ENCODE results near the gene CDYL. TPM values are rescaled to one million over a fixed set of nuclear protein-coding genes. Genes with fewer than 3 reads are reported as not detected.

CDYL gene
- polyA plus RNA-seq, 1 of the 3 experiments (the other 2 are of a cell fraction), result 13.3 TPM

DNA sequence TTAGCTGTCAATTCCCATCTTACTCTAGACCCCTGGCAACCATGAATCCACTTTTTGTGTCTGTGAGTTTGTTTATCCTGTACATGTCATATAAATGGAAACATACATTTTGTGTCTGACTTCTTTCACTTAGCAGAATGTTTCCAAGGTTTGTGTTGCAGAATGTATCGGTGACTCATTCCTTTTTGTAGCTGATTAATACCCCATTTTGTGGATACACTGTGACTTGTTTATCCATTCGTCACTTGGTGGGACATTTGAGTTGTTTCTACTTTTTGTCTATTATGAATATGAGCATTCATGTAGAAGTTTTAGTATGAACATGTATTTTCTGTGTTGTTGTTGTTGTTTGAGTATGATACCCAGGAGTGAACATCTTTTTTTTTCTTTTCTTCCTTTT, 21.4 kb downstream of the CDYL start:
- DNase-seq, result no peak
- CTCF ChIA-PET, result interaction anchor here (0.6 to 1.4 kb wide), 2 partner anchors 8 to 38 kb away, joined by 3 to 4 read pairs; no protein-coding TSS in a partner anchor

DNA sequence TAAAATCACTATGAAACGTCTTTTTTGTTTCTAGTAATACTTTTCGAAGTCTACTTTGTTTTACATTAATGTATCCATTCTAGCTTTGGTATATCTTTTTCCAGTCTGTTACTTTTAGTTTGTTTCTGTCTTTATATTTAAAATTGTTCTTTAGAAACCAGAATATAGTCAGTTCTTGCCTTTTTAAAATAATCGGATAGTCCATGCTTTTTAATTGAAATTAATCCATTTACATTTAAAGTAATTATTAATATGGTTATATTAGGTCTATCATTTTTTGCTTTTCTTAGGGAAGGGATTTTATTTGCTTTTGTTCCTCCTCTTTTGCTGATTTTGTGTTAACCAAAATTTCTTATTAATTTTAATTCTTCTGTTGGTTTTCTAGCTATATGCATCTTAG, 23.7 kb downstream of the CDYL start:
- H3K9ac ChIP-seq, result no peak overlapping the region
- no peak overlapping the region for H3K4me2 ChIP-seq
- WGBS (ENCODE audit: low lambda C conversion rate), result 94% methylated on average over 3 of the region's 3 CpGs
- peaks cover 0 to 13% of the 10 kb centered on the region in 2 experiments; a peak in 3 of 4 replicates for H3K4me1 ChIP-seq (ENCODE audit: control insufficient read depth in 1 of 2, insufficient read depth in 2 of 2, low read depth in 1 of 2, low read length in 1 of 2)
- TF ChIP-seq SIN3A (IDR thresholded peaks at IDR 0.05; ENCODE audit: borderline replicate concordance, low read depth, low read length), result no peak
- peaks cover 13% of the 10 kb centered on the region; the same call in 1 of the 2 replicates for H3K9me3 ChIP-seq
- H2AFZ ChIP-seq (ENCODE audit: low read depth), result no peak overlapping the region
- H3K36me3 ChIP-seq (replicated peaks in 1 of 2; ENCODE audit: control insufficient read depth in 1 of 2, insufficient read depth in 2 of 2, low read length in 1 of 2), result no peaks in the 10 kb centered on the region
- no peaks in the 10 kb centered on the region for H3F3A ChIP-seq (replicated peaks; ENCODE audit: insufficient read depth)
- no peak overlapping the region for H3K27ac ChIP-seq (ENCODE audit: low read depth in 2 of 2, low read length in 1 of 2)
- no peaks in the 10 kb centered on the region for H3K27me3 ChIP-seq (ENCODE audit: insufficient read depth)
- no peak for DNase-seq
- H3K79me2 ChIP-seq (ENCODE audit: insufficient read depth), result peaks cover 96% of the 10 kb centered on the region
- ChIA-PET POLR2A (no interaction called here), CTCF (interaction anchor here (0.6 to 1.4 kb wide), 2 partner anchors 10 to 494 kb away, joined by 4 to 5 read pairs; no protein-coding TSS in a partner anchor)
- peaks cover 33% of the 10 kb centered on the region for H4K20me1 ChIP-seq (ENCODE audit: insufficient read depth)
- no peak overlapping the region for H3K4me3 ChIP-seq (ENCODE audit: low read depth in 2 of 2, low read length in 1 of 2)
- H3K9me2 ChIP-seq, result no peaks in the 10 kb centered on the region

More for the DNA sequence above, 21.4 kb downstream of the CDYL start:
- peaks cover 13% of the 10 kb centered on the region; the same call in 1 of the 2 replicates for H3K9me3 ChIP-seq
- no peaks in the 10 kb centered on the region for H3K4me1 ChIP-seq (ENCODE audit: control insufficient read depth in 1 of 2, insufficient read depth in 2 of 2, low read depth in 1 of 2, low read length in 1 of 2)
- H4K20me1 ChIP-seq (ENCODE audit: insufficient read depth), result peaks cover 30% of the 10 kb centered on the region
- no peak overlapping the region for H2AFZ ChIP-seq (ENCODE audit: low read depth)
- peaks cover 100% of the 10 kb centered on the region for H3K79me2 ChIP-seq (ENCODE audit: insufficient read depth)
- no peaks in the 10 kb centered on the region for H3K9me2 ChIP-seq
- no peak for TF ChIP-seq MEF2A (IDR thresholded peaks at IDR 0.05; ENCODE audit: borderline replicate concordance, low read depth)
- no peak overlapping the region for H3K27ac ChIP-seq (ENCODE audit: low read depth in 2 of 2, low read length in 1 of 2)
- no peaks in the 10 kb centered on the region for H3F3A ChIP-seq (replicated peaks; ENCODE audit: insufficient read depth)
- POLR2A ChIA-PET, result no interaction called here
- H3K4me2 ChIP-seq, result no peak overlapping the region
- no peak overlapping the region for H3K9ac ChIP-seq
- no peaks in the 10 kb centered on the region for H3K36me3 ChIP-seq (replicated peaks in 1 of 2; ENCODE audit: control insufficient read depth in 1 of 2, insufficient read depth in 2 of 2, low read length in 1 of 2)
- H3K27me3 ChIP-seq (ENCODE audit: insufficient read depth), result no peaks in the 10 kb centered on the region
- WGBS (ENCODE audit: low lambda C conversion rate), result 100% methylated on average over 2 of the region's 2 CpGs
- H3K4me3 ChIP-seq (ENCODE audit: low read depth in 2 of 2, low read length in 1 of 2), result no peak overlapping the region

DNA sequence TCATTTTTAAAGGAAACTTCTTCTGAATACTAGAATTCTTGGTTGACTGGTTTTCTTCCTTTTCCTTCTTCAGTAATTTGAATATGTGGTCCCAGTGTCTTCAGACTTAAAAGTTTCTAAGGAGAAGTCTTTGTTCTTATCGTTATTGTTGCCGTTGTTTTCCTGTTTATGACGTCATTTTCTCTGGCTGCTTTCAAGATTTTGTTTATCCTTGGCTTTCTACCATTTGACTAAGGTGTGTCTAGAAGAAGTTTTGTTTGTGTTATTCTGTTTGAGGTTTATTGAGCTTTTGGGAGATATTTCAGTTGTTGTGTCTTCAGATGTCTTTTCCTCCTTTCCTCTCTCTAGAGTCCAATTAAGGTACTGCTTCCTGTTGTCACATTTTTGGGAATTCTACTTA, 24.5 kb downstream of the CDYL start:
- ChIA-PET CTCF (interaction anchor here (0.6 to 1.4 kb wide), 2 partner anchors 11 to 495 kb away, joined by 4 to 5 read pairs; no protein-coding TSS in a partner anchor), POLR2A (no interaction called here)
- Histone ChIP-seq H3K9ac (no peak overlapping the region), H3K36me3 (replicated peaks in 1 of 2; ENCODE audit: control insufficient read depth in 1 of 2, insufficient read depth in 2 of 2, low read length in 1 of 2) (no peaks in the 10 kb centered on the region), H3K9me3 (peaks cover 13% of the 10 kb centered on the region; the same call in 1 of the 2 replicates), H3K4me3 (ENCODE audit: low read depth in 2 of 2, low read length in 1 of 2) (no peak overlapping the region), H3K79me2 (ENCODE audit: insufficient read depth) (peaks cover 94% of the 10 kb centered on the region), H3F3A (replicated peaks; ENCODE audit: insufficient read depth) (no peaks in the 10 kb centered on the region), H3K27me3 (ENCODE audit: insufficient read depth) (no peaks in the 10 kb centered on the region), H3K4me2 (no peak overlapping the region), H4K20me1 (ENCODE audit: insufficient read depth) (peaks cover 38% of the 10 kb centered on the region), H3K9me2 (no peaks in the 10 kb centered on the region), H3K4me1 (ENCODE audit: control insufficient read depth in 1 of 2, insufficient read depth in 2 of 2, low read depth in 1 of 2, low read length in 1 of 2) (peaks cover 0 to 13% of the 10 kb centered on the region in 2 experiments; a peak in 3 of 4 replicates), H3K27ac (ENCODE audit: low read depth in 2 of 2, low read length in 1 of 2) (no peak overlapping the region), H2AFZ (ENCODE audit: low read depth) (no peak overlapping the region)
- TF ChIP-seq POLR2AphosphoS5 (IDR thresholded peaks at IDR 0.05; ENCODE audit: low read depth, low read length) (no peak), ELF1 (IDR thresholded peaks at IDR 0.05) (no peak), PBX3 (IDR thresholded peaks at IDR 0.05) (no peak), EP300 (IDR thresholded peaks at IDR 0.05; ENCODE audit: borderline replicate concordance in 1 of 2, low read depth in 1 of 2, low read length in 1 of 2) (no peak), RXRA (IDR thresholded peaks at IDR 0.05; ENCODE audit: borderline replicate concordance, low read depth) (no peak), FOXM1 (IDR thresholded peaks at IDR 0.05; ENCODE audit: low read depth) (no peak), SMC3 (IDR thresholded peaks at IDR 0.05; ENCODE audit: low read depth, low read length) (no peak), NRF1 (IDR thresholded peaks at IDR 0.05; ENCODE audit: low read depth, low read length) (no peak), FOXJ3 (CRISPR knock-in tag; IDR thresholded peaks at IDR 0.05) (no peak), MEF2A (IDR thresholded peaks at IDR 0.05; ENCODE audit: borderline replicate concordance, low read depth) (no peak), EZH2phosphoT487 (IDR thresholded peaks at IDR 0.05; ENCODE audit: borderline replicate concordance, low read depth) (no peak), CHD2 (IDR thresholded peaks at IDR 0.05; ENCODE audit: low read length, partially characterized antibody) (no peak)
- TF ChIP-seq, protein P1, sequence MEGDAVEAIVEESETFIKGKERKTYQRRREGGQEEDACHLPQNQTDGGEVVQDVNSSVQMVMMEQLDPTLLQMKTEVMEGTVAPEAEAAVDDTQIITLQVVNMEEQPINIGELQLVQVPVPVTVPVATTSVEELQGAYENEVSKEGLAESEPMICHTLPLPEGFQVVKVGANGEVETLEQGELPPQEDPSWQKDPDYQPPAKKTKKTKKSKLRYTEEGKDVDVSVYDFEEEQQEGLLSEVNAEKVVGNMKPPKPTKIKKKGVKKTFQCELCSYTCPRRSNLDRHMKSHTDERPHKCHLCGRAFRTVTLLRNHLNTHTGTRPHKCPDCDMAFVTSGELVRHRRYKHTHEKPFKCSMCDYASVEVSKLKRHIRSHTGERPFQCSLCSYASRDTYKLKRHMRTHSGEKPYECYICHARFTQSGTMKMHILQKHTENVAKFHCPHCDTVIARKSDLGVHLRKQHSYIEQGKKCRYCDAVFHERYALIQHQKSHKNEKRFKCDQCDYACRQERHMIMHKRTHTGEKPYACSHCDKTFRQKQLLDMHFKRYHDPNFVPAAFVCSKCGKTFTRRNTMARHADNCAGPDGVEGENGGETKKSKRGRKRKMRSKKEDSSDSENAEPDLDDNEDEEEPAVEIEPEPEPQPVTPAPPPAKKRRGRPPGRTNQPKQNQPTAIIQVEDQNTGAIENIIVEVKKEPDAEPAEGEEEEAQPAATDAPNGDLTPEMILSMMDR (IDR thresholded peaks at IDR 0.05), result no peak
- TF ChIP-seq, protein P2, sequence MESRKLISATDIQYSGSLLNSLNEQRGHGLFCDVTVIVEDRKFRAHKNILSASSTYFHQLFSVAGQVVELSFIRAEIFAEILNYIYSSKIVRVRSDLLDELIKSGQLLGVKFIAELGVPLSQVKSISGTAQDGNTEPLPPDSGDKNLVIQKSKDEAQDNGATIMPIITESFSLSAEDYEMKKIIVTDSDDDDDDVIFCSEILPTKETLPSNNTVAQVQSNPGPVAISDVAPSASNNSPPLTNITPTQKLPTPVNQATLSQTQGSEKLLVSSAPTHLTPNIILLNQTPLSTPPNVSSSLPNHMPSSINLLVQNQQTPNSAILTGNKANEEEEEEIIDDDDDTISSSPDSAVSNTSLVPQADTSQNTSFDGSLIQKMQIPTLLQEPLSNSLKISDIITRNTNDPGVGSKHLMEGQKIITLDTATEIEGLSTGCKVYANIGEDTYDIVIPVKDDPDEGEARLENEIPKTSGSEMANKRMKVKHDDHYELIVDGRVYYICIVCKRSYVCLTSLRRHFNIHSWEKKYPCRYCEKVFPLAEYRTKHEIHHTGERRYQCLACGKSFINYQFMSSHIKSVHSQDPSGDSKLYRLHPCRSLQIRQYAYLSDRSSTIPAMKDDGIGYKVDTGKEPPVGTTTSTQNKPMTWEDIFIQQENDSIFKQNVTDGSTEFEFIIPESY (IDR thresholded peaks at IDR 0.05; ENCODE audit: borderline replicate concordance, low read depth), result no peak
- TF ChIP-seq, protein P3, sequence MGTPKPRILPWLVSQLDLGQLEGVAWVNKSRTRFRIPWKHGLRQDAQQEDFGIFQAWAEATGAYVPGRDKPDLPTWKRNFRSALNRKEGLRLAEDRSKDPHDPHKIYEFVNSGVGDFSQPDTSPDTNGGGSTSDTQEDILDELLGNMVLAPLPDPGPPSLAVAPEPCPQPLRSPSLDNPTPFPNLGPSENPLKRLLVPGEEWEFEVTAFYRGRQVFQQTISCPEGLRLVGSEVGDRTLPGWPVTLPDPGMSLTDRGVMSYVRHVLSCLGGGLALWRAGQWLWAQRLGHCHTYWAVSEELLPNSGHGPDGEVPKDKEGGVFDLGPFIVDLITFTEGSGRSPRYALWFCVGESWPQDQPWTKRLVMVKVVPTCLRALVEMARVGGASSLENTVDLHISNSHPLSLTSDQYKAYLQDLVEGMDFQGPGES (IDR thresholded peaks at IDR 0.05; ENCODE audit: low read depth, low read length), result no peak
- WGBS (ENCODE audit: low lambda C conversion rate), result 95% methylated on average over 3 of the region's 3 CpGs
- no peak for DNase-seq
